Measurements from ENCODE around the gene SERPINA5. TPM values are rescaled to one million over a fixed set of nuclear protein-coding genes. Genes with fewer than 3 reads are reported as not detected.

Gene SERPINA5
- total and polyA plus RNA-seq, 2 of the 8 experiments (the other 6 are each of a cell fraction or from before 2014, with no cell fraction given): 1.8 to 1.9 TPM

DNA sequence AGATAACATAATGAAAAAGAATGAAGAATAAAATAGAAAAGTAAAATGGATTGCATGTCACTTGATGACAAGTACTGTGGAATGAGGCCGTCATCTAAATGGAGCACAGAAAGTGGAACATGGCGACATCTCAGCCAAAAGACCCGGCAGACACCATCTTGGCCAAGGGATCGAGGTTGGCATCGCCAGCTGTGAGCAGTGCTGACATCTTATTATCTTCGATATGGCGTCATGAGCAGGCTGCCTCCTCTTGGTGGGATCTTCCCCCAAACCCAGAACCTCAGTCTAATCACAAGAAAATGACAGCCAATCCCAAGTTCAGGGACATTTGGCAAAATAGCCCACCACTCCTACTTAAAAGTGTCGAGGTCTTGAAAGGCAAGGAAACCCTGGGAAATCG is 15.1 kb downstream of the SERPINA5 start (continued):
- no peak for TF ChIP-seq EP300 (IDR thresholded peaks at IDR 0.05; ENCODE audit: borderline replicate concordance in 1 of 2, low read depth in 2 of 2, low read length in 2 of 2)

Measured in H1 (cell line).